HepG2 (cell line): ENCODE results near the gene COA1. TPM values are rescaled to one million over a fixed set of nuclear protein-coding genes. Genes with fewer than 3 reads are reported as not detected.

Experiments
- ATAC-seq: fragments of 200-7000 bp; cut with Tn5 transposase; 3 replicates; pipeline ENCODE4 v1.9.1; 2020; ENCODE audit warnings: mild to moderate bottlenecking, moderate library complexity
- BruUV-seq: library from RNA; stranded (reverse); fragments of 400-500 nt; replicated peaks from 2 replicates; lab custom pipeline; 2021; lab: Mats Ljungman, UMichigan
- CTCF ChIA-PET: fragments of 300-600 bp; formaldehyde crosslinking; extraction: SDS; loops from one replicate; lab custom pipeline; 2021; ENCODE audit warnings: low total read pairs, inconsistent platforms, low intra/inter-chr PET ratio; lab: Yijun Ruan, JAX
- POLR2A ChIA-PET: fragments of 350-600 bp; sonication (Branson Sonifier 250); formaldehyde crosslinking; loops from one replicate; lab custom pipeline; 2020; ENCODE audit warnings: antibody characterized with exemption, inconsistent platforms; lab: Yijun Ruan, JAX
- DNase-seq: peaks from one replicate; pipeline ENCODE4 v3.0.0-alpha.2; 2015; ENCODE audit warnings: low spot score
- FAIRE-seq: peaks from 3 replicates; lab custom pipeline; 2011; peaks lifted over from hg19 to GRCh38; lab: Jason Lieb, UNC
- H2AFZ ChIP-seq: one replicate; pipeline ENCODE4 v1.6.1; 2011; ENCODE audit warnings: low read length, inconsistent platforms
- H3K27ac ChIP-seq: fragments of 300-600 bp; 3 replicates; pipeline ENCODE4 v1.8.0; 2011; ENCODE audit warnings: mixed run types, mild to moderate bottlenecking, mixed read lengths, low read length, inconsistent platforms; ENCODE audit not compliant: insufficient read depth; ENCODE audit errors: extremely low read length
- H3K27me3 ChIP-seq, 2 experiments: fragments of 200-600 bp in 1 of 2; 2 replicates in 1 of 2; 3 replicates in 1 of 2; pipeline versions ENCODE4 v1.6.0 to v1.8.0; 2011; ENCODE audit warnings: low read length in 2 of 2, mild to moderate bottlenecking in 2 of 2, moderate library complexity in 2 of 2, inconsistent platforms in 1 of 2; ENCODE audit not compliant: insufficient read depth in 2 of 2, control insufficient read depth in 1 of 2
- H3K36me3 ChIP-seq, 2 experiments: fragments of 200-600 bp in 1 of 2; replicated peaks in 1 of 2; 2 replicates in 1 of 2; 3 replicates in 1 of 2; pipeline versions ENCODE4 v1.5.1 to v1.8.0; 2011; ENCODE audit warnings: low read length in 2 of 2, inconsistent platforms in 1 of 2; ENCODE audit not compliant: insufficient read depth in 2 of 2, control insufficient read depth in 1 of 2
- H3K4me1 ChIP-seq: 2 replicates; pipeline ENCODE4 v1.5.1; 2012; ENCODE audit warnings: low read length, inconsistent platforms; ENCODE audit not compliant: insufficient read depth
- H3K4me2 ChIP-seq: 2 replicates; pipeline ENCODE4 v1.6.0; 2011; ENCODE audit warnings: low read depth, low read length, inconsistent platforms
- H3K4me3 ChIP-seq, 3 experiments: fragments of 200-600 bp in 1 of 3; sonication (generic), shearing (Covaris generic) in 1 of 3; replicated peaks in 1 of 3; 2 replicates each; pipeline ENCODE4 v1.5.1; 2011 to 2016; ENCODE audit warnings: low read length in 3 of 3, inconsistent platforms in 2 of 3, low read depth in 2 of 3, mild to moderate bottlenecking in 2 of 3, control low read depth in 1 of 3, mixed read lengths in 1 of 3; ENCODE audit not compliant: insufficient read depth in 1 of 3
- H3K79me2 ChIP-seq: one replicate; pipeline ENCODE4 v1.6.1; 2011; ENCODE audit warnings: low read length, inconsistent platforms; ENCODE audit not compliant: insufficient read depth
- H3K9ac ChIP-seq: 2 replicates; pipeline ENCODE4 v1.6.0; 2011; ENCODE audit warnings: mild to moderate bottlenecking, low read depth, low read length, inconsistent platforms; ENCODE audit not compliant: insufficient read depth
- H3K9me3 ChIP-seq: 2 replicates; pipeline ENCODE4 v1.5.1; 2012; ENCODE audit warnings: mild to moderate bottlenecking, low read length
- H4K20me1 ChIP-seq: 2 replicates; pipeline ENCODE4 v1.6.0; 2011; ENCODE audit warnings: inconsistent platforms, mild to moderate bottlenecking, low read length, moderate library complexity; ENCODE audit not compliant: insufficient read depth
- BHLHE40 ChIP-seq: IDR thresholded peaks from 2 replicates; pipeline ENCODE4 v1.6.1; 2011; ENCODE audit warnings: low read length, improper control_type of control experiment
- EED ChIP-seq: sonication (generic); formaldehyde crosslinking; IDR thresholded peaks from 2 replicates; pipeline ENCODE4 v1.5.0; 2020; ENCODE audit warnings: mild to moderate bottlenecking, missing genetic modification reagents
- FOXK2 ChIP-seq: fragments of 450-650 bp; IDR thresholded peaks from 2 replicates; pipeline ENCODE4 v1.6.1; 2016
- GLMP ChIP-seq: sonication (generic); formaldehyde crosslinking; IDR thresholded peaks from 2 replicates; pipeline ENCODE4 v1.9.0; 2021; ENCODE audit warnings: missing genetic modification reagents, mild to moderate bottlenecking, borderline replicate concordance
- HOXA5 ChIP-seq: sonication (generic); formaldehyde crosslinking; IDR thresholded peaks from 2 replicates; pipeline ENCODE4 v1.4.0; 2020; ENCODE audit warnings: missing genetic modification reagents
- KDM2A ChIP-seq: sonication (generic); formaldehyde crosslinking; IDR thresholded peaks from 2 replicates; pipeline ENCODE4 v1.4.0; 2020; ENCODE audit warnings: low read depth, missing genetic modification reagents, borderline replicate concordance
- MAFF ChIP-seq: IDR thresholded peaks from 2 replicates; pipeline ENCODE4 v1.6.1; 2011; ENCODE audit warnings: low read depth, low read length, improper control_type of control experiment
- NKX3-1 ChIP-seq: sonication (generic); formaldehyde crosslinking; IDR thresholded peaks from 2 replicates; pipeline ENCODE4 v1.5.0; 2020; ENCODE audit warnings: missing genetic modification reagents
- PHF8 ChIP-seq: sonication (generic); formaldehyde crosslinking; IDR thresholded peaks from 2 replicates; pipeline ENCODE4 v1.5.0; 2020; ENCODE audit warnings: missing genetic modification reagents
- SPEN ChIP-seq: sonication (generic); formaldehyde crosslinking; IDR thresholded peaks from 2 replicates; pipeline ENCODE4 v1.5.1; 2020; ENCODE audit warnings: low read depth, mild to moderate bottlenecking, missing genetic modification reagents
- YEATS4 ChIP-seq: sonication (generic); formaldehyde crosslinking; IDR thresholded peaks from 2 replicates; pipeline ENCODE4 v1.4.0; 2020; ENCODE audit warnings: missing genetic modification reagents, borderline replicate concordance
- ZFP36L2 ChIP-seq: sonication (generic); formaldehyde crosslinking; IDR thresholded peaks from 2 replicates; pipeline ENCODE4 v1.4.0; 2020; ENCODE audit warnings: missing genetic modification reagents
- ZFP82 ChIP-seq: sonication (generic); formaldehyde crosslinking; IDR thresholded peaks from 2 replicates; pipeline ENCODE4 v1.5.1; 2020; ENCODE audit warnings: mild to moderate bottlenecking, missing genetic modification reagents, borderline replicate concordance
- WGBS: methylation state at CpG from one replicate; pipeline ENCODE4 v1.1.6; 2017; ENCODE audit warnings: low lambda C conversion rate; 5-methylcytosine and 5-hydroxymethylcytosine counted together
- in situ Hi-C: cut with HindIII; loops from 2 replicates; pipeline ENCODE4 v1.10.0; 2017; ENCODE audit warnings: low pct_unique_long_range_greater_than_20kb; ENCODE audit not compliant: extremely low pct_ligation_motif_present
- intact Hi-C: fragments of 100-400 bp; cut with micrococcal nuclease; formaldehyde crosslinking; loops from one replicate; pipeline ENCODE4 v1.10.0; 2022; ENCODE audit not compliant: unreplicated experiment
- polyA plus RNA-seq, 8 experiments: library from polyadenylated mRNA; depleted of rRNA in 3 of 8; stranded (reverse) in 7 of 8; unstranded in 1 of 8; fragments of >200 nt; fragmentation: Illumina TruSeq in 4 of 8; extraction: Trizol in 4 of 8; gene quantifications; 2 replicates each; pipeline versions ENCODE4 v1.2.1 to v1.2.3, GENCODE V29; 2011 to 2016; ENCODE audit warnings: low read depth in 4 of 8, missing spikeins in 1 of 8, mixed read lengths in 1 of 8; ENCODE audit not compliant: insufficient read depth in 1 of 8
- total RNA-seq, 5 experiments: library from RNA; depleted of rRNA; stranded (reverse); fragments of >200 nt; fragmentation: Illumina TruSeq; extraction: Trizol; gene quantifications; 2 replicates each; pipeline ENCODE4 v1.2.3, GENCODE V29; 2016; ENCODE audit warnings: low read depth in 1 of 5
- TF ChIP-seq, protein P1 (sequence below): IDR thresholded peaks from 2 replicates; pipeline ENCODE4 v1.6.1; 2016; ENCODE audit warnings: missing compliant biosample characterization, missing genetic modification reagents, borderline replicate concordance
- TF ChIP-seq, protein P2 (sequence below): sonication (generic); formaldehyde crosslinking; IDR thresholded peaks from 2 replicates; pipeline ENCODE4 v1.8.1; 2023; ENCODE audit warnings: mild to moderate bottlenecking, inconsistent platforms, moderate library complexity, missing genetic modification reagents, borderline replicate concordance
- TF ChIP-seq, protein P3 (sequence below): sonication (generic); formaldehyde crosslinking; IDR thresholded peaks from 2 replicates; pipeline ENCODE4 v1.4.0; 2020; ENCODE audit warnings: mild to moderate bottlenecking, missing genetic modification reagents, borderline replicate concordance

Gene COA1
- total and polyA plus RNA-seq, 2 of the 13 experiments (the other 11 are each of a cell fraction or from before 2014, with no cell fraction given) = 33.2 to 65.7 TPM

GRCh38 chr7:43735802-43736603 lies 6.7 kb upstream of the COA1 start (continued):
- TF ChIP-seq, protein P1, sequence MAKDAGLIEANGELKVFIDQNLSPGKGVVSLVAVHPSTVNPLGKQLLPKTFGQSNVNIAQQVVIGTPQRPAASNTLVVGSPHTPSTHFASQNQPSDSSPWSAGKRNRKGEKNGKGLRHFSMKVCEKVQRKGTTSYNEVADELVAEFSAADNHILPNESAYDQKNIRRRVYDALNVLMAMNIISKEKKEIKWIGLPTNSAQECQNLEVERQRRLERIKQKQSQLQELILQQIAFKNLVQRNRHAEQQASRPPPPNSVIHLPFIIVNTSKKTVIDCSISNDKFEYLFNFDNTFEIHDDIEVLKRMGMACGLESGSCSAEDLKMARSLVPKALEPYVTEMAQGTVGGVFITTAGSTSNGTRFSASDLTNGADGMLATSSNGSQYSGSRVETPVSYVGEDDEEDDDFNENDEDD (CRISPR knock-in tag) = 0 out of 2 replicates have a peak, but pooled peaks have one; percentile 18
- TF ChIP-seq, all 625 proteins: peak for 17

DNA sequence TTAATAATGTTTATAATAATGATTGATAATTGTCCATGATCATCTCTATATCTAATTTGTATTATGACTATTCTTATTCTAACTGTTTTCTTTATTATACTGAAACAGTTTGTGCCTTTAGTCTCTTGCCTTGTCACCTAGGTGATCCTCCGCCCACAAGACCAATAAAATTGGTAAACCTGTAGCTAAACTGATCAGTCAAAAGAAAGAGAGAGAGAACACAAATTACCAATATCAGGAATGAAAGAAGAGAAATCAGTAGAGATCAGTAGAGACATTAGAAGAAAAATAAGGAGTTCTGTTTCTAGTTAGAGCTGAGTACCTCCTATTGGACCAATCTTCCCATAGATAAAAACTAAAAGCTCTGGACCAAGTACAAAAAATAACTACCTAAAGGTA lies 6.1 kb upstream of the COA1 start:
- BruUV-seq = no TSS peak
- no peak overlapping the region for H3K9ac ChIP-seq
- H4K20me1 ChIP-seq = no peaks in the 10 kb centered on the region
- peaks cover 28% of the 10 kb centered on the region for H3K4me1 ChIP-seq
- H3K27me3 ChIP-seq = no peaks in the 10 kb centered on the region
- ATAC-seq (no peak), DNase-seq (no peak), FAIRE-seq (no peak)
- intact Hi-C loops = no loop called here
- no peak for TF ChIP-seq MAFF
- TF ChIP-seq ZFP82 (CRISPR knock-in tag) = no peak
- no peak for TF ChIP-seq FOXK2
- TF ChIP-seq BHLHE40 = no peak
- no peak for TF ChIP-seq YEATS4
- no peak for TF ChIP-seq EED
- no peak for TF ChIP-seq SPEN (CRISPR knock-in tag)
- no peak for TF ChIP-seq NKX3-1 (CRISPR knock-in tag)
- TF ChIP-seq, protein P2, sequence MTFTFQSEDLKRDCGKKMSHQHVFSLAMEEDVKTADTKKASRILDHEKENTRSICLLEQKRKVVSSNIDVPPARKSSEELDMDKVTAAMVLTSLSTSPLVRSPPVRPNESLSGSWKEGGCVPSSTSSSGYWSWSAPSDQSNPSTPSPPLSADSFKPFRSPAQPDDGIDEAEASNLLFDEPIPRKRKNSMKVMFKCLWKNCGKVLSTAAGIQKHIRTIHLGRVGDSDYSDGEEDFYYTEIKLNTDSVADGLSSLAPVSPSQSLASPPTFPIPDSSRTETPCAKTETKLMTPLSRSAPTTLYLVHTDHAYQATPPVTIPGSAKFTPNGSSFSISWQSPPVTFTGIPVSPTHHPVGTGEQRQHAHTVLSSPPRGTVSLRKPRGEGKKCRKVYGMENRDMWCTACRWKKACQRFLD (CRISPR knock-in tag) = no peak
- TF ChIP-seq KDM2A = no peak
- TF ChIP-seq ZFP36L2 (CRISPR knock-in tag) = no peak
- TF ChIP-seq, protein P3, sequence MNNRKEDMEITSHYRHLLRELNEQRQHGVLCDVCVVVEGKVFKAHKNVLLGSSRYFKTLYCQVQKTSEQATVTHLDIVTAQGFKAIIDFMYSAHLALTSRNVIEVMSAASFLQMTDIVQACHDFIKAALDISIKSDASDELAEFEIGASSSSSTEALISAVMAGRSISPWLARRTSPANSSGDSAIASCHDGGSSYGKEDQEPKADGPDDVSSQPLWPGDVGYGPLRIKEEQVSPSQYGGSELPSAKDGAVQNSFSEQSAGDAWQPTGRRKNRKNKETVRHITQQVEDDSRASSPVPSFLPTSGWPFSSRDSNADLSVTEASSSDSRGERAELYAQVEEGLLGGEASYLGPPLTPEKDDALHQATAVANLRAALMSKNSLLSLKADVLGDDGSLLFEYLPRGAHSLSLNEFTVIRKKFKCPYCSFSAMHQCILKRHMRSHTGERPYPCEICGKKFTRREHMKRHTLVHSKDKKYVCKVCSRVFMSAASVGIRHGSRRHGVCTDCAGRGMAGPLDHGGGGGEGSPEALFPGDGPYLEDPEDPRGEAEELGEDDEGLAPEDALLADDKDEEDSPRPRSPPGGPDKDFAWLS (CRISPR knock-in tag) = no peak
- no peak for TF ChIP-seq GLMP (CRISPR knock-in tag)
- TF ChIP-seq PHF8 (CRISPR knock-in tag) = no peak
- no peak for TF ChIP-seq HOXA5 (CRISPR knock-in tag)
- in situ Hi-C loops = no loop called here
- 92% methylated on average over 1 of the region's 1 CpG for WGBS
- no peak overlapping the region for H2AFZ ChIP-seq
- ChIA-PET CTCF (no interaction called here), POLR2A (interaction anchor here (1.0 kb wide), 1 partner anchor 23 kb away, joined by 6 read pairs; the partner anchor contains the start of gene BLVRA)
- no peak overlapping the region for H3K4me2 ChIP-seq
- no peak overlapping the region for H3K27ac ChIP-seq
- H3K79me2 ChIP-seq = no peaks in the 10 kb centered on the region
- no peak overlapping the region for H3K4me3 ChIP-seq
- H3K9me3 ChIP-seq = no peaks in the 10 kb centered on the region
- no peaks in the 10 kb centered on the region for H3K36me3 ChIP-seq
